GM18520 (cell line): ENCODE data around the gene DERL3.

Source experiments
- ATAC-seq: cut with Tn5 transposase; IDR thresholded peaks from one replicate; pipeline ENCODE4 v1.9.1; 2021; ENCODE audit not compliant: unreplicated experiment

DERL3 gene

GRCh38 chr22:23806837-23807236 lies 32.0 kb downstream of the DERL3 start:
- no peak for ATAC-seq

GRCh38 chr22:23804781-23805291 lies 34.0 kb downstream of the DERL3 start:
- no peak for ATAC-seq

- ATAC-seq, result no peak
Observed at GRCh38 chr22:23803001-23803819, 35.6 kb downstream of the DERL3 start.

GRCh38 chr22:23801886-23802377 lies 36.9 kb downstream of the DERL3 start:
- ATAC-seq, result no peak

- ATAC-seq, result no peak
Observed at GRCh38 chr22:23801238-23801821, 37.5 kb downstream of the DERL3 start.

GRCh38 chr22:23800297-23801237 lies 38.2 kb downstream of the DERL3 start:
- peak; percentile 55 for ATAC-seq

GRCh38 chr22:23796461-23796860 lies 42.3 kb downstream of the DERL3 start:
- no peak for ATAC-seq

GRCh38 chr22:23793326-23793725 lies 45.5 kb downstream of the DERL3 start:
- no peak for ATAC-seq

- ATAC-seq, result no peak
Observed at GRCh38 chr22:23791738-23792645, 46.8 kb downstream of the DERL3 start.

GRCh38 chr22:23790819-23791737 lies 47.7 kb downstream of the DERL3 start:
- ATAC-seq, result no peak

GRCh38 chr22:23789638-23790037 lies 49.2 kb downstream of the DERL3 start:
- ATAC-seq, result no peak

- ATAC-seq, result no peak
Observed at GRCh38 chr22:23789121-23789520, 49.7 kb downstream of the DERL3 start.

GRCh38 chr22:23787910-23788309 lies 50.9 kb downstream of the DERL3 start:
- no peak for ATAC-seq

- ATAC-seq, result peak; percentile 4
Observed at GRCh38 chr22:23787600-23787896, 51.3 kb downstream of the DERL3 start.

GRCh38 chr22:23786752-23787599 lies 51.8 kb downstream of the DERL3 start, which contains the start of gene SMARCB1:
TSS of gene SMARCB1 (plus strand) at chr22:23786966. CDS start at chr22:23787170, 204 bp downstream.
- peak; percentile 45 for ATAC-seq

GRCh38 chr22:23786261-23786710 lies 52.5 kb downstream of the DERL3 start:
- no peak for ATAC-seq
